Measurements from ENCODE around the gene FAM241A.
"Not testable (repeated sequence)": the region's sequence is repeated elsewhere in the genome, so short reads cannot be mapped to it uniquely, and the experiment has no call there.

The FAM241A gene

GRCh38 chr4:112145326-112145789 lies at the start of gene FAM241A:
TSS of gene FAM241A (plus strand) at chr4:112145454. CDS start at chr4:112145581, 127 bp downstream.
- DNase-seq: peak; percentile 89

GRCh38 chr4:112098841-112099530 lies 46.3 kb upstream of the FAM241A start:
- DNase-seq: no peak

- peak; percentile 80 for DNase-seq
Observed at GRCh38 chr4:112099701-112100297, 45.5 kb upstream of the FAM241A start.

- no peak for DNase-seq
Observed at GRCh38 chr4:112102875-112103370, 42.3 kb upstream of the FAM241A start.

GRCh38 chr4:112105201-112105969 lies 39.9 kb upstream of the FAM241A start:
- DNase-seq: no peak

- DNase-seq: no peak
Observed at GRCh38 chr4:112109360-112110058, 35.7 kb upstream of the FAM241A start.

- DNase-seq: no peak
Observed at GRCh38 chr4:112110059-112110425, 35.2 kb upstream of the FAM241A start.

- DNase-seq: no peak
Observed at GRCh38 chr4:112111306-112111705, 33.9 kb upstream of the FAM241A start.

GRCh38 chr4:112112095-112112494 lies 33.2 kb upstream of the FAM241A start:
- DNase-seq: not testable (repeated sequence)

- DNase-seq: no peak
Observed at GRCh38 chr4:112112590-112113170, 32.6 kb upstream of the FAM241A start.

- DNase-seq: no peak
Observed at GRCh38 chr4:112113864-112114263, 31.4 kb upstream of the FAM241A start.

- DNase-seq: no peak
Observed at GRCh38 chr4:112114452-112114851, 30.8 kb upstream of the FAM241A start.

- DNase-seq: no peak
Observed at GRCh38 chr4:112118742-112119352, 26.4 kb upstream of the FAM241A start.

- no peak for DNase-seq
Observed at GRCh38 chr4:112119353-112119783, 25.9 kb upstream of the FAM241A start.

GRCh38 chr4:112120021-112120420 lies 25.2 kb upstream of the FAM241A start:
- DNase-seq: no peak

- DNase-seq: no peak
Observed at GRCh38 chr4:112125416-112125815, 19.8 kb upstream of the FAM241A start.

- no peak for DNase-seq
Observed at GRCh38 chr4:112127048-112127637, 18.1 kb upstream of the FAM241A start.

- DNase-seq: no peak
Observed at GRCh38 chr4:112127803-112128202, 17.5 kb upstream of the FAM241A start.

- DNase-seq: no peak
Observed at GRCh38 chr4:112128452-112128851, 16.8 kb upstream of the FAM241A start.

- DNase-seq: no peak
Observed at GRCh38 chr4:112130906-112131305, 14.3 kb upstream of the FAM241A start.

GRCh38 chr4:112136551-112136950 lies 8.7 kb upstream of the FAM241A start:
- no peak for DNase-seq

- DNase-seq: no peak
Observed at GRCh38 chr4:112138538-112138937, 6.7 kb upstream of the FAM241A start.
